NCI-H1436 (cell line): ENCODE data around the gene RBM19.
"Not testable (repeated sequence)": the region's sequence is repeated elsewhere in the genome, so short reads cannot be mapped to it uniquely, and the experiment has no call there.

ENCODE experiments used
- DNase-seq: peaks from one replicate; lab custom pipeline; 2025; lab: John Stamatoyannopoulos, UW

RBM19 gene

GRCh38 chr12:113965951-113966797 is at the start of gene RBM19:
TSS of gene RBM19 (minus strand) at chr12:113966325. CDS start at chr12:113966227, 98 bp downstream.
- DNase-seq, result peak; percentile 98

GRCh38 chr12:114015851-114016250 is 49.7 kb upstream of the RBM19 start:
- no peak for DNase-seq

DNA sequence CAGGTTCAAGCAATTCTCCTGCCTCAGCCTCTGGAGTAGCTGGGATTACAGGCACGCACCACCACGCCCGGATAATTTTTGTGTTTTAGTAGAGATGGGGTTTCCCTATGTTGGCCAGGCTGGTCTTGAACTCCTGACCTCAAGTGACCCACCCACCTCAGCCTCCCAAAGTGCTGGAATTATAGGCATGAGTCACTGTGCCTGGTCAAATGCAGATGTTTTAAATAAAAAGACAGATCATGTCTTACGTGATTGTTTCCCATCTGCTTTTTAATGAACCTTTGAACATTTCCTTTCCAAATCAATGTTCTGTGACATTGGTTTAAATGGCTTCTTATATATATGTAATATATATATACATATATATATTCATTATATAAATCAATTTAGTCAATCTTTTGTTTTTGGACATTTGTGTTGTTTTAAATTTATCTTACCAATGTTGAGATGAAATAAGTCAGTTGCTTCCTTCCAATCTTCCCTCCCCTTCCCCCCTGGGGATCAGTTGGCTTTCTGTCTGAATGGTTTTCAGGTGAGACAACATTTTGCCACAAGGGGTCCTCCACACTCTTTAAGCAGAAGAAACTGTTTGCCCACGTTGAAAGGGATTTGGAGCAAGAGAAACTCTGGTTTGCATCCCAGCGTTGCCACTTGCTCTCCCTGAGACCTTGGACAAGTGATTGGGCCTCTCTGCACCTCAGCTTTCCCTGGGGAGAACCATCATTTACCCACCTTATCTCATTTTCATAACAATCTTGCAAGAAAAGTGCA is 47.6 kb upstream of the RBM19 start:
- DNase-seq, result peak; percentile 60

- DNase-seq, result no peak
These were observed 46.8 kb upstream of the RBM19 start for GRCh38 chr12:114012744-114013431.

DNA sequence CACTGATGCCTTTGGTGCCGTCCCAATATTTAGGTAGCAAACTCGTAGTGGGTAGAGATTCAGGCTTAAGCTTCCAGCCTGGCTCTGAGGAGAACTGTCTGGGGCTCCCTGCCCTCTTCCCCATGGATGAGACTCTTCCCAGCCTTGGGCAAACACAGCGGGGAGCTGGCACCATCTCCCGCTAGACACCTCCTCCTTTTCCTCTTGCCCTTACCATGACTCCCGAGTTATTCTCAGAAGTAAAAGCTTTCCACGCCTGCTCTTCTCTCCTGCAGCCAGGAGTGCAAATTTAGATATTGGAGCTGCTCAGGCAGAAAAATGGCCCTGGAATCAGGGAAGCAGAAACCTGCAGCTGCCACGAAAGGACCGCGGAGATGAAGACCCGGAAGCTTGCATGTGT is 45.6 kb upstream of the RBM19 start:
- DNase-seq, result no peak

DNA sequence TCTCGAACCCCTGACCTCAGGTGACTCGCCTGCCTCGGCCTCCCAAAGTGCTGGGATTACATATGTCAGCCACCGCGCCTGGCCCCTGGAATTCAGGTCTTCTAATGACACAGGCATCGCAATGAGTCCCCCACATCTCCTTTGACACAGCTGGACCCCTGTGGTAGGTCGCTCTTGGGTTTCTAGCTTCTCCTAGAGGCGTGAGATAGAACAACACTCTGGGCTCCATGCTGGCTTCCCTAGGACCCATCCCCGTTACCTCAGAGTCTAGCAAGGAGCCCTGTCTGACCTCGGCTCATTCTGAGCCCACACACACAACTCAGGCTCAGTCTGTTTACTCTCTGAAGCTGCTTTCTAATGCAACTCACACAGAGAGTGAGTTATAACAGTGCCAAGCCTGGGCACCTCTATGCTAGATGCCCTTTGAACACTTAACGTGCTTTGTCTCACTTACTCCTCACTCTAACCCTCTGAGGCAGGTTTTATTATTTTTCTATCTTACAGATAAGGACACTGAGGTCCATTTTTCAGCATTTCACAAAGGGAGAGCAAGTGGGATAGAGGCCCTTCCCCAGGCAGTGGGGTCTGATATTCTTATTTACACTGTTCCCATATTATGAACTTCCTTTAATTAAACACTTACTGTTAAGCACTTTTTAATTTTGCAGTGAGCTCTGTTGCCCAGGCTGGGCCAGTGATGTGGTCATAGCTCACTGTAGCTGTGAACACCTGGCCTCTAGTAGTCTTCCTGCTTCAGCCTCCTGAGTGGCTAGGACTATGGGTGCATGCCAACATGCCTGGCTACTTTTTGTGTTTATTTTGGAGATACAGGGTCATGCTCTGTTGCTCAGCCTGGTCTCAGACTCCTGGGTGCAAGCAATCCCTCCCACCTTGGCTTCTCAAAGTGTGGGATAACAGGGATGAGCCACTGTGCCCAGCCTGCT is 40.6 kb upstream of the RBM19 start:
- DNase-seq, result no peak

DNA sequence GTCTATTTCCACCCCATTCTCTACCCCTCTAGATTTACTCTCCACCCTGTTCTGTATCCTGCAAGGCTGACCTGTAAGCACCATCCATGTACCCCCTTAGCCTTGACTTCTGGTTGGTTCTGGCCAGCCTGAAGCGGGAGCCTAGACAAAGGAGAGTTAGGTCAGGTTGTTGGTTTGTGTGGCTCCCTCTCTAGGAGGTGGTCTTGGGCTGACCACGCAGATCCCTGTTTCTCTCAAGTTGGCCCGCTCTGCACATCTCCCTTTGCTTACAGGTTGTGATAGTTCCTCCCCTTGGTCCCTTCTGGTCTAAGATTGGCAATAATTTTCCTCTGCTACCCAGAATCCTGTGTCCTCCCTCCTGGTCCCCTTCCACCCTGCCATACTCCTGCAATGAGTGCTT is 38.3 kb upstream of the RBM19 start:
- DNase-seq, result no peak

GRCh38 chr12:114003286-114003685 is 37.2 kb upstream of the RBM19 start:
- no peak for DNase-seq

DNA sequence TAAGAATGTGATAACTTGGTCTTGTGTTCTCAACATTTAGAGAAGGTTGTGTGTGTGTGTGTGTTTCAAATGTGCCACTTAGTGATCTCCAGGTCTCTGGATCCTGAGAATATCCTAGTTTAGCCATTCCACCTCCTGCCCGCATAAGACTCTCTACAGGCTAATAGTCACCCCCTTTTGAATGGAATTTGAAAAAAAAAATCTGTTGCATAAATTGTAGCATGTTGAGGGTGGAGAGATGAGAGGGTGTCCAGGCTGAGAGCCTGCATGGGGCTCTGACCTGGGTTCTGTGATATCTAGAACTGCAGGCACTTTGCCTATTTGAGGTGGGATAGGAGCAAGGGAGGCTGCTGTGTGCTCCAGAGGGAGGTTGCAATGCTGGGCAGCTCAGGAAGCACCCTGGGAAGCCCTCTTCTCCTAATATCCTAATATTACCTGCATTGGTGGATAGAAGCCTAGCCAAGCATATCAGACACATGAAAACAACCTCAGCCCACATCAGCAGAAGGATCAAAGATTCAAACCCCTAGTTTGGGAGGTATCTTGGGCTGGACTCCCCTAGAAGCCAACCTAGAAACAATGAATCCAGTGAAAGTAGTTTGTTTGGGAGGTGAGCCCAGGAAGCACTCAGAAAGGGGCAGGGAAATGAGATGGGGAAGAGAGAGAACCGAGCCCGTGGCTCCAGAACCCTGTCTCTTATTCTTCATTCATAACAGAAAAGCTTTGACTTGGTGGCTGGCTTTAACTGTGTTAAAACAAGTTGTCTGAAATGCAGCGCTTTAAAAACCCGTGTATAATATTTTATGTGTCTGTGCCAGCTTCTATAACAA is 35.6 kb upstream of the RBM19 start:
- no peak for DNase-seq

DNA sequence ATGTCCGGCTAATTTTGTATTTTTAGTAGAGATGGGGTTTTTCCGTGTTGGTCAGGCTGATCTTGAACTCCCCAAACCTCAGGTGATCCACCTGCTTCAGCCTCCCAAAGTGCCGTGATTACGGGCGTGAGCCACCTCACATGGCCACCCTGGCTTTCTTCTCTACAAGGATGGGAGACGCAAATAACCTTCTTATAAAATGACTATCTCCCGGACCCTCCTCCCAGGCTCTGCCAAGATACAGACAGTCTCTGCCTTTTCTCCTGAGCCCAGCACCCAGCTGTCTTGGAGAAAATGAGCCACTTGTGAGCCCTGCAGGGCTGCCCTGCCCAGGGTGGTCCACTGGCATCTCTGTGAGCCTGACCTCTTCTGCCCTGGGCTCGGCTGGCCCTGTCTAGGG is 34.7 kb upstream of the RBM19 start:
- DNase-seq, result no peak

GRCh38 chr12:114000261-114000660 is 34.1 kb upstream of the RBM19 start:
- not testable (repeated sequence) for DNase-seq

DNA sequence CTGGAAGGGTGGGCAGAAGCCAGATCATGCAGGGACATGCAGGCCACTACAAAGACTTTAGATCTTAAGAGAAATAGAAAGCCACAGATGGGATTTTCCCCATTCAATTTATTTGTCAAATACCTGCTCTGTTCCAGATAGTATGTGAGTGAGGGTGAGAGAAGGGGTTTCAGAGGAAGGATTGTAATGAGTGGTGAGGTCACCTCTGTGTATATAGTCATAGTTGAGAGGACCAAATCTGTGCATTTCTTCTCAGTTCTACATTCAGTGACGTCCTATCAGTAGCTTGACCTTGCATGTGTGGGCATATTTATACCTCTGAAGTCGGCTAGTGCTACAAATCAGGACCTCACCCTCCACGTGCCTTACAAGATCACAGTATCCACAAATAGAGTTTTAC is 31.2 kb upstream of the RBM19 start:
- DNase-seq, result no peak

GRCh38 chr12:113996026-113996425 is 29.9 kb upstream of the RBM19 start:
- DNase-seq, result no peak

DNA sequence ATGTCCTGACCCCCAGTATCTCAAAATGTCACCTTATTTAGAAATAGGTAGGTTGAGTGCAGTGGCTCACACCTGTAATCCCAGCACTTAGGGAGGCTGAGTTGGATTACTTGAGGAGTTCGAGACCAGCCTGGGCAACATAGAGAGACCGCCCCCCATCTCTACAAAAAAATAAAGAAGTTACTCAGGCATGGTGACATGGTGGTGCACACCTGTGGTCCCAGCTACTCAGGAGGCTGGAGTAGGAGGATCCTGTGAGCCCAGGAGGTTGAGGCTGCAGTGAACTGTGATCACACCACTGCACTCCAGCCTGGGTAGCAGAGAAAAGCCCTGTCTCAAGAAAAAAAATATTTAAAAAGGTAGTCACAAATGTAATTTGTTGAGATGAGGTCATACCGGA is 27.9 kb upstream of the RBM19 start:
- no peak for DNase-seq

- not testable (repeated sequence) for DNase-seq
These were observed 26.6 kb upstream of the RBM19 start for GRCh38 chr12:113992751-113993150.

GRCh38 chr12:113991224-113992044 is 25.3 kb upstream of the RBM19 start:
- DNase-seq, result no peak

DNA sequence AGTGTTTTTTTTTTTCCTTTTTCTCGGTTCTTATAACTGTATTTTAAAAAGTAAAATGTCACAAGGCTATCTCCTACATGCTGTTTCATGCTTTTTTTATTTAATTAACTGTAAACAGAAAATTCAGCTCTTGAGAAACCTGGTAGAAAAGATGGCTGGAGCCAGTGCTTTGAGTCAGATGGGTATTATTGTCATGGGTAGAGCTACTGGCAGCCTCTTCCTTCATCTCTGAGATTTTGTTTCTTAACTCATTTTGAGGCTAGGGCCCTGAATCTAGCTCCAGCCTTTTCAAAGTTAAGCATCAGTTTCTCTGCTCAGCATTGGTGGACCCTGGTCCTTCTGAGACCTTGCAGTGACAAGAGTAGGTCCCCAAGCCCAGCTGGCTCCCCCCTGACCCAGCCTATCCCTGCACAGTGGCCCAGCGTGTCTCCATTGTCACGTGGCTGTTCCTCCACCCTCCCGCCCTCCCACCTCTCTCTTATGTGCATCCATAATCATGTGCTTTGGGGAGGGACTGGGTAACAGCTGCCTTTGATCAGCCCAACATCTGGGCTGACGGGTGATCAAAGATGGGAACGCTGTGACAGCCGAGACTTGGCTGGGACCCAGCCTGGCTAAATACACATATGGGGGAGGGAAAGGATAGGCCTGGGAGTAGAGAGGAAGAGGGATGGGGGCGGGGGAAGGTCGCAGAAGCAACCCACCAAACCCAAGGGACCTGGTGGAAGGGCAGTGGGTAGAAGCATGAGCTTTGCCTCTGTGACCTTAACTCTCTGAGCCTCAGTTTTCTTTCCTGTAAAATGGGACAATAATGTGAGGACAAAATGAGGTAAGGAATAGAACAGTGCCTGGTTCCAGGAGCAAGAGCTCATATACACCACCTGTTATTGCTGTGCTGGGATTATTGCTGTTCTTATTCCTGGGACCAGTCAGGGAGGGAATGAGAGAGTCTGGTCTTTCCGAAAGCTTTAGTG is 24.4 kb upstream of the RBM19 start:
- DNase-seq, result no peak

DNA sequence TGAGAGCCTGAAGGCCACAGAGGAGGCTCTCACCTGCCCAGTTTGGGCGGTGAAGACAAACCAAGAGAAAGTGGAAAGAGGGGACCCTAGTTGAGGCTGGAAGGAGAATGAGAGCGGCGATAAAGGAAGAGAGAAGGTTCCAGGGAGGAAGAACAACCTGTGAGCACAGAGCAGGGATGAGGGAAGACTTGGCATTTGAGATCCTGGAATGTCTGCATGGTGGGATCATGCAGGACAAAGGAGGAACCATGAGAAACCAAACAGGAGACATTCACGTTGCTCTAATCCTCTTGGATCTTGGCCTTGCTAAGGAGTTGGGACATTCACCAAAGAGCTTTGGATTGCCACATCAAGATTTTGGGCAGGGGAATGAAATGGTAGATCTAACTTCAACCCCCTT is 22.9 kb upstream of the RBM19 start:
- DNase-seq, result no peak

DNA sequence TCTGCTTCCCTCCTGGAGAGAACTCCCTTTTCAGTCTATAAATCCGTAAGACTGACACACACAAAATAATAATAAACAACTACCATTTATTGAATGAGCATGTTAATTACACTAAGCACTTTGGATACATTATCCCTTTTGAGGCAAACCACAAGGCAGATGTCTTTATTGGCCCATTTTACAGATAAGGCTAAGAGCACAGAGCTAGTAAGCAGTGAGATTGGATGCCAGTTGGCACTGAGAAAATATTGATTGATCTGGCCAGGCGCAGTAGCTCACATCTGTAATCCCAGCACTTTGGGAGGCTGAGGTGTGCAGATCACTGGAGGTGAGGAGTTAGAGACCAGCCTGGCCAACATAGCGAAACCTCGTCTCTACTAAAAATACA is 21.9 kb upstream of the RBM19 start:
- DNase-seq, result no peak
